Gastroesophageal sphincter (tissue), 3 donors: Measurements from ENCODE around the gene DCDC1.

Source experiments
- CTCF ChIP-seq, 4 experiments: fragments of 200-600 bp in 2 of 4; fragments of 450-650 bp in 2 of 4; sonication (generic) in 1 of 4; IDR thresholded peaks; one replicate each; pipeline ENCODE4 v1.5.1; 2017 to 2019; ENCODE audit warnings: antibody characterized with exemption in 4 of 4, mild to moderate bottlenecking in 2 of 4, moderate library complexity in 2 of 4
- EP300 ChIP-seq: sonication (generic); formaldehyde crosslinking; IDR thresholded peaks from one replicate; pipeline ENCODE4 v1.6.1; 2017; ENCODE audit warnings: antibody characterized with exemption, mild to moderate bottlenecking
- POLR2A ChIP-seq, 2 donors: fragments of 450-650 bp; IDR thresholded peaks; one replicate each; pipeline ENCODE4 v1.6.1; 2017; ENCODE audit warnings: antibody characterized with exemption in 2 of 2, mild to moderate bottlenecking in 2 of 2, moderate library complexity in 1 of 2
- POLR2AphosphoS5 ChIP-seq: sonication (generic); formaldehyde crosslinking; IDR thresholded peaks from one replicate; pipeline ENCODE4 v1.6.1; 2017; ENCODE audit warnings: antibody characterized with exemption

- no peak for TF ChIP-seq CTCF (IDR thresholded peaks at IDR 0.05)
- TF ChIP-seq POLR2AphosphoS5 = no peak
- no peak for TF ChIP-seq POLR2A (IDR thresholded peaks at IDR 0.05)
- TF ChIP-seq EP300 = no peak
These were observed 252.5 kb downstream of the DCDC1 start for GRCh38 chr11:31117038-31117437.
